Measurements from ENCODE around the gene RTP4.

GRCh38 chr3:187343670-187344069, 24.5 kb upstream of the RTP4 start:
- TF ChIP-seq, protein P1, sequence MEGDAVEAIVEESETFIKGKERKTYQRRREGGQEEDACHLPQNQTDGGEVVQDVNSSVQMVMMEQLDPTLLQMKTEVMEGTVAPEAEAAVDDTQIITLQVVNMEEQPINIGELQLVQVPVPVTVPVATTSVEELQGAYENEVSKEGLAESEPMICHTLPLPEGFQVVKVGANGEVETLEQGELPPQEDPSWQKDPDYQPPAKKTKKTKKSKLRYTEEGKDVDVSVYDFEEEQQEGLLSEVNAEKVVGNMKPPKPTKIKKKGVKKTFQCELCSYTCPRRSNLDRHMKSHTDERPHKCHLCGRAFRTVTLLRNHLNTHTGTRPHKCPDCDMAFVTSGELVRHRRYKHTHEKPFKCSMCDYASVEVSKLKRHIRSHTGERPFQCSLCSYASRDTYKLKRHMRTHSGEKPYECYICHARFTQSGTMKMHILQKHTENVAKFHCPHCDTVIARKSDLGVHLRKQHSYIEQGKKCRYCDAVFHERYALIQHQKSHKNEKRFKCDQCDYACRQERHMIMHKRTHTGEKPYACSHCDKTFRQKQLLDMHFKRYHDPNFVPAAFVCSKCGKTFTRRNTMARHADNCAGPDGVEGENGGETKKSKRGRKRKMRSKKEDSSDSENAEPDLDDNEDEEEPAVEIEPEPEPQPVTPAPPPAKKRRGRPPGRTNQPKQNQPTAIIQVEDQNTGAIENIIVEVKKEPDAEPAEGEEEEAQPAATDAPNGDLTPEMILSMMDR (conservative IDR thresholded peaks at IDR 0.05; ENCODE audit: low read length): no peak
- no peak for TF ChIP-seq EZH2phosphoT487 (IDR thresholded peaks at IDR 0.05; ENCODE audit: borderline replicate concordance)
